ENCODE results near the gene CNTNAP5. TPM values are rescaled to one million over a fixed set of nuclear protein-coding genes. Genes with fewer than 3 reads are reported as not detected.
A peak's percentile ranks its signal among the peaks of the same experiment; 100 is the strongest.

CNTNAP5 gene
- total and polyA plus RNA-seq, 2 experiments from 2014 or later, result 0.28 TPM; not detected in 1

GRCh38 chr2:124798551-124798950 lies 773.5 kb downstream of the CNTNAP5 start:
- Histone ChIP-seq H3K4me2 (no peak overlapping the region), H3K4me3 (no peak overlapping the region), H3K9me2 (replicated peaks; ENCODE audit: insufficient read depth) (no peaks in the 10 kb centered on the region), H2AFZ (no peak overlapping the region), H3K36me3 (replicated peaks; ENCODE audit: insufficient read depth, low read depth) (no peaks in the 10 kb centered on the region), H3K27me3 (no peaks in the 10 kb centered on the region), H4K20me1 (ENCODE audit: insufficient read depth, poor library complexity, severe bottlenecking) (no peaks in the 10 kb centered on the region), H3K9me3 (ENCODE audit: low read depth) (no peaks in the 10 kb centered on the region), H3K79me2 (no peaks in the 10 kb centered on the region), H3K27ac (no peak overlapping the region), H3K4me1 (ENCODE audit: insufficient read depth) (no peaks in the 10 kb centered on the region)
- 79% methylated on average over 1 of the region's 1 CpG for WGBS (ENCODE audit: low lambda C conversion rate, missing lambda C conversion rate)
- TF ChIP-seq CTCF (IDR thresholded peaks at IDR 0.05; ENCODE audit: poor library complexity), result no peak
- no peak for TF ChIP-seq EZH2phosphoT487 (IDR thresholded peaks at IDR 0.05; ENCODE audit: low read depth, severe bottlenecking, unreplicated experiment)
- no peak for TF ChIP-seq EZH2 (IDR thresholded peaks at IDR 0.05; ENCODE audit: borderline replicate concordance)
- no peak for DNase-seq (ENCODE audit: low spot score)

- Histone ChIP-seq H3K4me2 (no peak overlapping the region), H3K9me3 (ENCODE audit: low read depth) (no peaks in the 10 kb centered on the region), H3K79me2 (no peaks in the 10 kb centered on the region), H3K4me1 (ENCODE audit: insufficient read depth) (no peaks in the 10 kb centered on the region), H3K27me3 (no peaks in the 10 kb centered on the region), H4K20me1 (ENCODE audit: insufficient read depth, poor library complexity, severe bottlenecking) (no peaks in the 10 kb centered on the region), H2AFZ (no peak overlapping the region), H3K4me3 (no peak overlapping the region), H3K9me2 (replicated peaks; ENCODE audit: insufficient read depth) (no peaks in the 10 kb centered on the region), H3K27ac (peak overlapping the region; percentile 29), H3K36me3 (replicated peaks; ENCODE audit: insufficient read depth, low read depth) (no peaks in the 10 kb centered on the region)
- 48% methylated on average over 5 of the region's 5 CpGs for WGBS (ENCODE audit: low lambda C conversion rate, missing lambda C conversion rate)
- TF ChIP-seq EZH2 (IDR thresholded peaks at IDR 0.05; ENCODE audit: borderline replicate concordance) (no peak), CTCF (IDR thresholded peaks at IDR 0.05; ENCODE audit: poor library complexity) (peak; percentile 56)
- DNase-seq (ENCODE audit: low spot score), result peak; percentile 50
Observed at GRCh38 chr2:124804014-124804940, 779.2 kb downstream of the CNTNAP5 start.

- Histone ChIP-seq H3K27ac (peak overlapping the region; percentile 66), H3K27me3 (no peaks in the 10 kb centered on the region), H3K9me3 (ENCODE audit: low read depth) (no peaks in the 10 kb centered on the region), H4K20me1 (ENCODE audit: insufficient read depth, poor library complexity, severe bottlenecking) (no peaks in the 10 kb centered on the region), H3K9me2 (replicated peaks; ENCODE audit: insufficient read depth) (no peaks in the 10 kb centered on the region), H3K4me1 (ENCODE audit: insufficient read depth) (peaks cover 4% of the 10 kb centered on the region), H3K4me2 (no peak overlapping the region), H3K79me2 (no peaks in the 10 kb centered on the region), H3K36me3 (replicated peaks; ENCODE audit: insufficient read depth, low read depth) (no peaks in the 10 kb centered on the region), H2AFZ (no peak overlapping the region), H3K4me3 (no peak overlapping the region)
- TF ChIP-seq EZH2 (IDR thresholded peaks at IDR 0.05; ENCODE audit: borderline replicate concordance), result no peak
- TF ChIP-seq EZH2phosphoT487 (IDR thresholded peaks at IDR 0.05; ENCODE audit: low read depth, severe bottlenecking, unreplicated experiment), result no peak
- no peak for TF ChIP-seq CTCF (IDR thresholded peaks at IDR 0.05; ENCODE audit: poor library complexity)
- WGBS (ENCODE audit: low lambda C conversion rate, missing lambda C conversion rate), result 83% methylated on average over 3 of the region's 3 CpGs
- no peak for DNase-seq (ENCODE audit: low spot score)
Observed at GRCh38 chr2:124805060-124805459, 780.0 kb downstream of the CNTNAP5 start.
